Subcutaneous abdominal adipose tissue (tissue), 5 donors: Measurements from ENCODE around the gene COPS6.

Source experiments
- H3K27ac ChIP-seq: one replicate; pipeline ENCODE4 v1.7.0; 2013; ENCODE audit warnings: low read depth, mild to moderate bottlenecking, inconsistent platforms, low read length, moderate library complexity
- H3K27me3 ChIP-seq, 5 donors: one replicate each; pipeline ENCODE4 v1.7.0; 2013; ENCODE audit warnings: low read length in 5 of 5, inconsistent platforms in 1 of 5; ENCODE audit not compliant: control insufficient read depth in 5 of 5, insufficient read depth in 4 of 5
- H3K36me3 ChIP-seq, 5 donors: one replicate each; pipeline ENCODE4 v1.7.0; 2013; ENCODE audit warnings: low read length in 5 of 5; ENCODE audit not compliant: control insufficient read depth in 5 of 5, insufficient read depth in 5 of 5
- H3K4me1 ChIP-seq, 5 donors: one replicate each; pipeline ENCODE4 v1.7.0; 2013; ENCODE audit warnings: low read length in 5 of 5, mild to moderate bottlenecking in 3 of 5, moderate library complexity in 1 of 5; ENCODE audit not compliant: control insufficient read depth in 5 of 5, insufficient read depth in 5 of 5
- H3K4me3 ChIP-seq, 5 donors: one replicate each; pipeline ENCODE4 v1.7.0; 2013; ENCODE audit warnings: low read length in 5 of 5, low read depth in 1 of 5
- H3K9ac ChIP-seq, 5 donors: one replicate each; pipeline ENCODE4 v1.7.0; 2013; ENCODE audit warnings: low read length in 5 of 5, mild to moderate bottlenecking in 4 of 5, moderate library complexity in 3 of 5
- H3K9me3 ChIP-seq, 5 donors: one replicate each; pipeline ENCODE4 v1.7.0; 2013; ENCODE audit warnings: low read length in 5 of 5; ENCODE audit not compliant: control insufficient read depth in 5 of 5
- donor health status: healthy.
- donor health status: healthy.
- donor health status: healthy.
- donor health status: healthy.
- donor health status: healthy.

COPS6 gene

DNA sequence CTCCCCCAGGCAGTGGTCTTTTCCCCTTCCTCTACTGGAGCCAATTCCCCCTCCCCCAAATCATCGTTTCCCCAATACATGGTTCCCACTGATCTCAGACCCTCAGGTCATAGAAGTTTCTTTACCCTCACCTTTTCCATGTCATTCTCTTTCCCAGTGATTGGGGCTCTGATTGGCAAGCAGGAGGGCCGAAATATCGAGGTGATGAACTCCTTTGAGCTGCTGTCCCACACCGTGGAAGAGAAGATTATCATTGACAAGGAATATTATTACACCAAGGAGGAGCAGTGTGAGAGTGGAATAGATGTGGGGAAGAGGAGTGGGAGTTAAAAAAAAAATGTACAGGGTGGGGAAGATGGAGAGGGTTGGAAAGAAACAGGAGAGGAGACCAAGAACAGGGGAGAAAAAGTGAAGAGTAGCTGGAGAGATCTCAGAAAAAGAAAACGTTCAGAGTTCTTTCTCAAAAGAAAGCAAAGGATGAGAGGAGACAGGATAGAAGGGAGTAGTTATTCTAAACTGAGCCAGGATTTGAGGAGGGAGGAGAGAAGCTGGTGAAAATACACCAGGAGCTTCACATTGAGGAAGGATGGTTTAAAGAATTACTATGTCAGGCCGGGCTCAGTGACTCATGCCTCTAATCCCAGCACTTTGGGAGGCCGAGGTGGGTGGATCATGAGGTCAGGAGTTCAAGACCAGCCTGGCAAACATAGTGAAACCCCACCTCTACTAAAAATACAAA is 858 bp downstream of the COPS6 start:
- H3K36me3 ChIP-seq, result peaks cover 6 to 45% (median 43%) of the 10 kb centered on the region in 5 donors
- no peaks in the 10 kb centered on the region for H3K27me3 ChIP-seq
- no peaks in the 10 kb centered on the region for H3K9me3 ChIP-seq
- peak overlapping the region; percentile 89 to 96 (median 94) for H3K4me3 ChIP-seq
- peak overlapping the region; percentile 12 to 94 (median 87) for H3K9ac ChIP-seq
- peak overlapping the region; percentile 46 for H3K27ac ChIP-seq
- peaks cover 10 to 45% (median 34%) of the 10 kb centered on the region in 5 donors for H3K4me1 ChIP-seq

DNA sequence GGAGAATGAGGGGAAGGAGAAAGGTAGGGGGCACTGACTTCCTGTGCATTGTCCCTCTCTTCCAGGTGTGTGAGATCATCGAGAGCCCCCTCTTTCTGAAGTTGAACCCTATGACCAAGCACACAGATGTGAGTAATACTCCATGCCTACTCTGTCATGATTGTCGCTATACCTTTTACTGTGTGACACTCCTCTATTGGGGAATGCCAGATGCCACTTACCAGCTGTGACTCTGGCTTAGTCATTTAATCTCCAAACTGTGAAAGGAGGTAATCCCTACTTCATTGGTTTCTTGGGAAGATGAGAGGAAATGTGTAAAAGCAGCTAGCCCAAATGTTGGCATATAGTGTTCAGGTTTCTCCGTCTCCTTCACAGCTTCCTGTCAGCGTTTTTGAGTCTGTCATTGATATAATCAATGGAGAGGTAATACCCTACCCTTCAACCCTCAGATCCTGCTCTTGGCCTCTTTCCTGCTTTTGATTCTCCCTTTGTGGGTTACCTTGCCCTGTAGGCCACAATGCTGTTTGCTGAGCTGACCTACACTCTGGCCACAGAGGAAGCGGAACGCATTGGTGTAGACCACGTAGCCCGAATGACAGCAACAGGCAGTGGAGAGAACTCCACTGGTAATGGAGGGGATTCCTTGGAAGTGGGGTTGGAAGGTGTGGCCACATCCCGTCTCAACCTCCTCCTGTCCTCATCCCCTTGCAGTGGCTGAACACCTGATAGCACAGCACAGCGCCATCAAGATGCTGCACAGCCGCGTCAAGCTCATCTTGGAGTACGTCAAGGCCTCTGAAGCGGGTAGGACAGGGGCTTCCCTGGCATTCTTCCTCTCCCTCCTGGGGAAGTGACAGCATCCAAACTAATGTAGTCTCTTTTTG is 2.0 kb downstream of the COPS6 start:
- H3K9ac ChIP-seq, result no peak overlapping the region
- H3K27me3 ChIP-seq, result no peaks in the 10 kb centered on the region
- H3K36me3 ChIP-seq, result peaks cover 6 to 56% (median 52%) of the 10 kb centered on the region in 5 donors
- H3K4me3 ChIP-seq, result no peak overlapping the region
- peaks cover 10 to 45% (median 34%) of the 10 kb centered on the region in 5 donors for H3K4me1 ChIP-seq
- no peak overlapping the region for H3K27ac ChIP-seq
- no peaks in the 10 kb centered on the region for H3K9me3 ChIP-seq

GRCh38 chr7:100091411-100092181 is 2.8 kb downstream of the COPS6 start:
- peaks cover 6 to 64% (median 60%) of the 10 kb centered on the region in 5 donors for H3K36me3 ChIP-seq

DNA sequence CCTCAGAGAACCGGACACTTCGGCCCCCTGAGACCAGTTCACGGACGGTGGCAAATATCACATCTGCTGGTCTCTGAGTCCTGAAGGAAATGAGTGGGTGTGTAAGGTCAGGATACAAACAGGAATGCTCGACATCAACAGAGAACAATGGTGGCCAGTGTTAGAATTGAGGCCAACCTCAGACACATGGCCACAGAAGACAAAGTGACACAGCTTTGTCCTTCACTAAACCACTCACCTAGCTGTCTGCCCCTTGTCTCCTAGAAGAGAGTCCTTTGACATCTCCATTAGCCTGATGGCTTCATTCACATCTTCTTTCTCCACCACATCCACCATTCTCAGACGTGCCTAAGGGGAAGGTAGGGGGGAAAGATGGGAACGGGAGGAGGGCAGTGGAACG is 4.3 kb downstream of the COPS6 start:
- Histone ChIP-seq H3K36me3 (peaks cover 6 to 78% (median 72%) of the 10 kb centered on the region in 5 donors), H3K27me3 (no peaks in the 10 kb centered on the region), H3K9ac (no peak overlapping the region), H3K27ac (no peak overlapping the region), H3K4me3 (no peak overlapping the region), H3K4me1 (peaks cover 10 to 42% (median 32%) of the 10 kb centered on the region in 5 donors), H3K9me3 (no peaks in the 10 kb centered on the region)

More at GRCh38 chr7:100091411-100092181, 2.8 kb downstream of the COPS6 start:
- H3K9me3 ChIP-seq, result no peaks in the 10 kb centered on the region
- H3K27me3 ChIP-seq, result no peaks in the 10 kb centered on the region
- no peak overlapping the region for H3K27ac ChIP-seq
- H3K9ac ChIP-seq, result no peak overlapping the region
- peaks cover 10 to 45% (median 34%) of the 10 kb centered on the region in 5 donors for H3K4me1 ChIP-seq
- H3K4me3 ChIP-seq, result no peak overlapping the region

- Histone ChIP-seq H3K4me3 (peak overlapping the region in 2 of 5 donors; percentile 9 to 25), H3K27me3 (no peaks in the 10 kb centered on the region), H3K36me3 (peaks cover 6 to 82% (median 77%) of the 10 kb centered on the region in 5 donors), H3K27ac (no peak overlapping the region), H3K9me3 (no peaks in the 10 kb centered on the region), H3K4me1 (peaks cover 8 to 38% (median 28%) of the 10 kb centered on the region in 5 donors), H3K9ac (peak overlapping the region in 1 of 5 donors; percentile 48)
Measured at GRCh38 chr7:100093498-100093897, 4.7 kb downstream of the COPS6 start.

GRCh38 chr7:100093925-100094486 is 5.2 kb downstream of the COPS6 start:
- H3K27ac ChIP-seq, result no peak overlapping the region
- H3K4me1 ChIP-seq, result peaks cover 7 to 40% (median 27%) of the 10 kb centered on the region in 5 donors
- peak overlapping the region in 2 of 5 donors; percentile 9 to 25 for H3K4me3 ChIP-seq
- peak overlapping the region in 1 of 5 donors; percentile 48 for H3K9ac ChIP-seq
- no peaks in the 10 kb centered on the region for H3K27me3 ChIP-seq
- H3K36me3 ChIP-seq, result peaks cover 6 to 87% (median 82%) of the 10 kb centered on the region in 5 donors
- H3K9me3 ChIP-seq, result no peaks in the 10 kb centered on the region

GRCh38 chr7:100095289-100095688 is 6.5 kb downstream of the COPS6 start:
- peak overlapping the region in 1 of 5 donors; percentile 13 for H3K9ac ChIP-seq
- peaks cover 6 to 92% (median 87%) of the 10 kb centered on the region in 5 donors for H3K36me3 ChIP-seq
- H3K4me3 ChIP-seq, result no peak overlapping the region
- peaks cover 11 to 42% (median 30%) of the 10 kb centered on the region in 5 donors for H3K4me1 ChIP-seq
- H3K9me3 ChIP-seq, result no peaks in the 10 kb centered on the region
- H3K27me3 ChIP-seq, result no peaks in the 10 kb centered on the region
- no peak overlapping the region for H3K27ac ChIP-seq

GRCh38 chr7:100095704-100096103 is 6.9 kb downstream of the COPS6 start:
- Histone ChIP-seq H3K27ac (no peak overlapping the region), H3K9me3 (no peaks in the 10 kb centered on the region), H3K36me3 (peaks cover 4 to 88% (median 83%) of the 10 kb centered on the region in 5 donors), H3K4me3 (no peak overlapping the region), H3K4me1 (peaks cover 11 to 42% (median 30%) of the 10 kb centered on the region in 5 donors), H3K9ac (no peak overlapping the region), H3K27me3 (no peaks in the 10 kb centered on the region)

- Histone ChIP-seq H3K4me3 (no peak overlapping the region), H3K9me3 (no peaks in the 10 kb centered on the region), H3K36me3 (peaks cover 0 to 64% (median 58%) of the 10 kb centered on the region in 5 donors), H3K27me3 (no peaks in the 10 kb centered on the region), H3K9ac (no peak overlapping the region), H3K27ac (no peak overlapping the region), H3K4me1 (peaks cover 6 to 37% (median 31%) of the 10 kb centered on the region in 5 donors)
Measured at GRCh38 chr7:100098913-100099312, 10.1 kb downstream of the COPS6 start.
